GM04504 (cell line): Measurements from ENCODE around the gene JCAD.
A peak's percentile ranks its signal among the peaks of the same experiment; 100 is the strongest.
"Not testable (repeated sequence)": the region's sequence is repeated elsewhere in the genome, so short reads cannot be mapped to it uniquely, and the experiment has no call there.

Source experiments
- DNase-seq: peaks from one replicate; pipeline ENCODE4 v3.0.0-alpha.2; 2012; ENCODE audit warnings: low read depth

JCAD gene

DNA sequence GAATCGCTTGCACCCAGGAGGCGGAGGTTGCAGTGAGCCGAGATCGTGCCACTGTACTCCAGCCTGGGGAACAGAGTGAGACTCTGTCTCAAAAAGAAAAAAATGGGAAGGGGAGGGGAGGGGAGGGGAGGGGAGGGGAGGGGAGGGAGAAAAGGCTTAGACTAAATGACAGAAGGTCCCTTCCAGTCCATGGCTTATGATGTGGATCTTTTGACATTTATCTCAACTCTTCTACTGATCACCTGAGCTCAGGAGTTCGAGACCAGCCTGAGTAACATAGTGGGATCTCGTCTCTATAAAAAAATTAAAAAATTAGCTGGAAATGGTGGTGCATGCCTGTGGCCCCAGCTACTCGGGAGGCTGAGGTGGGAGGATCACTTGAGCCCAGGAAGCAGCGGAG lies 34.0 kb downstream of the JCAD start:
- not testable (repeated sequence) for DNase-seq

DNA sequence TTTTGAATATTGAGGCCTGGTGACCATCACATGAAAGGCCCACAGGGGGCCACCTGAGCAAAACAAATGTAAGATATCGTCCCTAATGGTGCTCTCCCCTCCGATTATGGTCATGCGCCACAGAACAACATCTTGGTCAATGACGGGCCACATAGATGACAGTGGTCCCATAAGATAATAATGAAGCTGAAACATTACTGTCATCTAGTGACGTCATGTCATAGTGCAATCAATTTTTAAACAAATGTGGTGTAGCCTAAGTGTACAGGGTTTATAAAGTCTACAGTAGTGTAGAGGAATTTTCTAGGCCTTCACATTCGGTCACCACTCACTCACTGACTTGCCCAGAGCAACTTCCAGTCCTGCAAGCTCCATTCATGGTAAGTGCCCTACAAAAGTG lies 36.8 kb downstream of the JCAD start:
- DNase-seq: no peak

DNA sequence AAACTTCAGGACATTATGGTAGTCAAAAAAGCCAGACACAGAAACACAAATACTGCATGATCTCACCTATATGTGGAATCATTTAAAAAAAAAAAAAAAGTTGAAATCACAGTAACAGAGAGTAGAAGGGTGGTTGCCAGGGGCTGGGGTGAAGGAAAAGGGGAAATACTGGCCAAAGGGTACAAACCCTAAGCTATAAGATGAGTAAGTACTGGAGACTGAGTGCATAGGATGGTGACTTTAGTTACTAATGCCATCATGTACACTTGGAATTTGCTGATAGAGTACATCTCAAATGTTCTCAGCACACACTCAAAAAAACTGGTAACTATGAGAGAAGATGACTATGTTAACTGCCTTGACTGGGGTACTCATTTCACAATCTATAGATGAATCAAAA lies 39.9 kb downstream of the JCAD start:
- DNase-seq: no peak

DNA sequence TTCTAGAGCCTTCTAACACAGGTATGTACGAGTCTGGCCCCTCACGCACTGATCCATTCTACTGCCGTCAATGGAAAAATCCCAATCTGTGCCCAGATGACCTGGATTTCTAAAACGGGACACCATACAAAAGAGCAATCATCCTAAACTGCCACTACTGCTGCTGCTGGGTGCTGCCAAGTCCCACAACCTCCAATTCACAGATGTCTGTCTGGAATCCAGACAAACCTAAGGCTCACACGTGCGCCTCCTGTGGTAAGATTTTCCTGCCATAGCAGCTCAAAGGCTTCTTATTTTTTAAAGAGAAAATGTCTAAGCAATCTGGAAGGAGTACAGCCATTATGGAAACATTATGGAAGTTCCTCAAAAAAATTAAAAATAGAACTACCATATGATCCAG lies 40.9 kb downstream of the JCAD start:
- DNase-seq: no peak

DNA sequence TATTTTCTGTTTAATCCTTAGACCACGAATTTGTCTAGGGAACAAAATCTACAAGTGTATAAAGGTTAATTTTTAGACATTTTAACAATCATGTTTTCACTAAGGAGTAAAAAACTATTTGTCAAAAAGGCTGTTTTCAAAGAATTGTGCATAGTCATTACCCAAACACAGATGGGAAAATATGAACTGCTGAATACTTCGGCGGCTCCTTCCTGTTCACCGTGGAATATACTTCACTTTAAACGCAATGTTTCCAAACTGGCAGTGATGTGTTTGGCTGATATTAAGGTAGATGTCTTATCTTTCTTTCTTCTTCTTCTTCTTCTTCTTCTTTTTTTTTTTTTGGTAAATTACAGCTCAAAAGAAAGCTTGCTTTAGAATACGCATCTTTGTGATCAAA lies 41.4 kb downstream of the JCAD start:
- no peak for DNase-seq

DNA sequence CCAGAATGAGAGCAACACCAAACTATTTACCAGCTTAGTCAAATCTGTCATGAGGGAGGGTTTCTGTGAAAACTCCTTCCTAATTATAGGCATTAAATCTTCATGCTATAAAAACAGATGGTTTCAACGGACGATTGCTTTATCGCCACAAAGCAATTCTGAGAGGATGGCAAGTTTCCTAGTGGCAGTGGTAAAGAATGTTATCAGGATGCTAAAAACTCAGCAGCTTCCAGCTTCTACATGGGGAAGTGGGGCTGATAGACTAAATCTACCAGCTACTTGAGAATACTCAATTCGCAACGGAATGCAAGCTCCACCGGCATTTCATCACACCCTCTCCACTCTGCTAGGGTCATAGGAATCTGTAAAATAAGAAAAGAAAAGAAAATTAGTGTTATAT lies 41.8 kb downstream of the JCAD start:
- no peak for DNase-seq

DNA sequence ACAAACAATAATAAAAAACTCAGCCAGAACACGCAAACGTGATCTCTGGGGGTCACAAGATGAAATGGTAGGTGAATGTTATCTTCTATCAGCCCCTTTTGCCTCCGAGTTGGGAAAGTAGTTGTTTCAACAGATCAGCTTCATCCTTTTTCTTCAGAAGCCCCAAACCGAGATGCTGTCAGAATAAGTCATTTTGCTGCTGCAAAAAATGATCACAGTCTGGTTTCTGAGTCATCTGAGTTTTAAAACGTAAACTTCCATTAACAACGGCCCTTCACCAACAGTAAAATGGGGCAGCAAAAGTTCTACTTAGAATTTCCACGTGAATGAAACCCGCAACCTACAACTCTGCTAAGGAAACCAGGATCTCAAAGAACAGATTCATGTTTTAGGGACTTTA lies 44.9 kb downstream of the JCAD start:
- DNase-seq: no peak

DNA sequence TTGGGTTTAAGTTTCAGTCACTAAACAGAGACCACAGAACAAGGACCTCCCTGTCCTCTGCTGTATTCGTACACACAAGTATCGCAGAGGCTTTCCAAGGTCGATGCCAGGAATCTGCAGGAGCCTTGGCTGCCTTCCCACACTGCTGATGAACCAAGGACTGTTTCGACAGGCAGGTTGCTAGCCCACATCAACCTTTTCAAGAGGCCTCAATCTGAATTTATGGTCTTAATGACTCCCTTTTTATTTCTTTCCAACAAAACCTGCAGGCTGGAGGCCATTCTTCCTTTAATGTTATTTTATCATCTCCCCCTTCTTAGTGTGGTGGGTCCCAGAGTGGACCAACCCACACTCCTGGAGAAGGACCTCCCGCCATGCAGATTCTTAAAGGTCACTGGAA lies 45.6 kb downstream of the JCAD start:
- DNase-seq: no peak

DNA sequence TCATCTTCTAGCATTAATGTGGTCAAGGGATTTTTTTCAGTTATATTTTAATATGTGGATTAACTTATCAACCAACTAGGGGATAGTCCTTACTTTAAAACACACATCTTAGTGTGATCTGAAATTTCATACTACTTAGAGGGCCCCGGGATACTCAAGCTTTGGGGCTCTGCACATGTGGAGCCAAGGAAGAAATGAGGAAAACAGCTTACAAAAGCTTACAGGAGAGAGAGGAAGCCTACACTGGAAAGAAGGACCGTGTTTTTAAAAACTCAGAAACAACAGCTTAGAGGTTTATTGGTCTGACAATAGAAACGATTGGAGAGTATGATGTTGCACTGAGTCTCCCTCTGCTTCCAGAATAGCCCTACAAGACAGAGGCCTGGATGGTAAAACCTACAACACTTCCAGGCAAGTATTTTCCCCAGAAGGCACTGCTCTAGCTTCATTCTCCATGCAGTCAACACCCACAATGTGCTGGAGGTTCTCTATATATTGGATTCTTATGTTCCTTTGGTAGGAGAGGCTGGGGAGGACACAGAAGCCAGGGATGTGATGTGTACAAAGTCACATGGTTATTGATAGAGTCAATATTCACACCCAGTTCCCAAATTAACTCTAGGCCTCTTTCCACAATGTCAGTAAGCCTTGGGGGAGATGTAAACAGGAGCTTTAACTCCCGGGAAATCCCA lies 47.3 kb downstream of the JCAD start:
- no peak for DNase-seq

DNA sequence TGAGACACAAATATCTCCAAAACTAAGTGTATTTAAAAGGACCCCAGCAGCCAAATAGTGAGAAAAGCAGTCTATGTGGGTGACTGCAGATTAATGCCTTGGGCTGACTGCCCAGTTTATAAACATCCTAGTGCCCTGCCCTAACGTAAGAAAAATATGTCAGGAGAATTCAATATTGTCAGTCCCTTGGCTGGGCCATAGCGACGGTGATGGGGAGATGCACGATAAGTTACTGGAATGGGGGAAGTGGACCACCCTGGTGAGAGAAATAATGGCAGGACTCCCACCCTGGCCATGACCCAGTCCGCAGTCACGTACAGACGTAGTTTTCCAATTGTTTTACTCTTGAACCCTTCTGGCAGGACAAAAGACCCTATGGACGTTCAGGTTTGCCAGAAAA lies 48.0 kb downstream of the JCAD start:
- DNase-seq: no peak

DNA sequence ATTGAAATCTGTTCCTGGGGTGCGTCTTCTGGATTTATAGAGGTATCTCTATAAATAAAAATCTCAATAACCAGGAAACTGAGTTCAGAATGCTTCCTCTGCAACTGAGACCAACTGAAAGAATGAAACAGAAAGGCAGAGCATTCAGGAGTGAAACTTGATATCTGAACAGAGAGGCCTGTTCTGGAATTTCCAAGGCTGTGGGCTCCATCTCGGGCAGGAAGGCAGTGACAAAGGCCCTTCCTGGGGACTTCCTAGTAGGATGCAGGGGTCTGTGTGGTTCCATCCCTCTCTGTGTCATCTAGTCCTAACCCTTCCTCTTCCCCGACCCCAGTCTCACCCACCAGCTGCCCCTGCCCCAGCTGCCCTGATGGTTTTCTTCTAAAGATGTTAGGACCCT lies 52.0 kb downstream of the JCAD start:
- DNase-seq: no peak

DNA sequence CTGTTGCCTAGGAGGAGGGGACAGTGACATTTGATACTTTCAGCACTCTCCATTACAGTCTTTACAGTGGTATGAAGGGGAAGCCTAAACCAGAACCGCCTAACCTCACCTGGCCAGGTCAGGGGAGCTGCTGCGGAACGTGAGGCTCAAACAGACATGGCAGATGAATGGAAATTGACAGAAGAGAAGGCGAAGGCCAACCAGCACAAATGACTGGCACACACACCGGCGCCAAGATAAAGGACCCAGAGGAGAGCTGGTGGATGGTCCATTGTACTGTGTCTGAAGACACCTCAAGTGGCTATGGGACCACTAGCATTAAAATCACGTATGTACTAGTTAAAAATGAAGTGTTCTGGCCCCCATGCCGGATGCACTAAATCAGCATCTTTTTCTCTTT lies 53.0 kb downstream of the JCAD start:
- no peak for DNase-seq

DNA sequence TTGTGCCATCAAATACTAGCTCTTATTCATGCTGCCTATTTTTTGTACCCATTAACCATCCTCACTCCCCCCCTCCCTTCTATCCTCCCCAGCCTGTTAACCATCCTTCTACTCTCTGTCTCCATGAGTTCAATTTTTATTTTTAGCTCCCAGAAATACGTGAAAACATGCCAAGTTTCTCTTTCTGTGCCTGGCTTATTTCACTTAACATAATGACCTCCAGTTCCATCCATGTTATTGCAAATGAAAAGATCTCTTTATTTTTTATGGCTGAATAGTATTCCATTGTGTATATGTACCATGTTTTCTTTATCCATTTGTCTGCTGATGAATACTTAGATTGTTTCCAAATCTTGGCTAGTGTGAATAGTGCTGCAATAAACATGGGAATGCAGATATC lies 54.3 kb downstream of the JCAD start:
- DNase-seq: not testable (repeated sequence)

DNA sequence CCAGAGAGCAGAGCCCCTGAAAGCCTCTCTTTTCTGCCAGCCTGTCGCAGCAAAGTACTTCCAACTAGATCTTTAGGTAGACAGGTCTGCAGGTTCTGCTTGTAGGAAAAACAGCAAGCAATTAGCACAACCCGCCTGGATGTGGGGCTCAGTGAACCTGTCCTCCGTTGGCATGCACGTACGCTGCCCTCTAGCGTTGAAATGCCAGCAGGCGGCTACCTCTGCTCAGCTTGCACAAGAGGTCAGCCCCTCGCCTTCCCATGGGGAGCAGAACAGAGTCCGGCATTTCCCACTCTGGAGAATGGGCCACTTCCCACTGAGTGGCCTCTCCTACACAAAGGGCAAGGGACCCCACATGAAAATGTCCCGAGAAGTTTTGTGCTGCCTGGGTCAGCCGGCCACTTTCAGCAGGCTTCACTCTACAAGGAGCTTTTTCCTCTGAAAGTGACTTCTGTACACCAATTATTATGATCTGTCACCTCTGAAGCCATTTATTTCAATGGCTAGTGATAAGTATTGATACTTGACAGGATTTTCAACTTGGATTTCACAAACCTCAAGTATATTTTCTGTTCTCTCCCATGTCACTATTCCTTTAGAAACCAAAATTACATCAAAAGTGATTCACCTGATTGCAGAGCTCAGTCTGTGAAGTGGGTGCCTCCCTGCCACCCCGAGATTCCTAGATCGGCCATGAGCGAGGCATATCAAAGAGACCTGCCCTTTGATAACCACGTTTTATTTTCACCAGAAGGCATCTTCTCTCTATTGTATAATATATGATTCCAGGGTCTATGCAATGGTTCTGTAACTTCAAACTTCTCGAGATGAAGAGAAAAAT lies 56.7 kb downstream of the JCAD start:
- peak; percentile 38 for DNase-seq

DNA sequence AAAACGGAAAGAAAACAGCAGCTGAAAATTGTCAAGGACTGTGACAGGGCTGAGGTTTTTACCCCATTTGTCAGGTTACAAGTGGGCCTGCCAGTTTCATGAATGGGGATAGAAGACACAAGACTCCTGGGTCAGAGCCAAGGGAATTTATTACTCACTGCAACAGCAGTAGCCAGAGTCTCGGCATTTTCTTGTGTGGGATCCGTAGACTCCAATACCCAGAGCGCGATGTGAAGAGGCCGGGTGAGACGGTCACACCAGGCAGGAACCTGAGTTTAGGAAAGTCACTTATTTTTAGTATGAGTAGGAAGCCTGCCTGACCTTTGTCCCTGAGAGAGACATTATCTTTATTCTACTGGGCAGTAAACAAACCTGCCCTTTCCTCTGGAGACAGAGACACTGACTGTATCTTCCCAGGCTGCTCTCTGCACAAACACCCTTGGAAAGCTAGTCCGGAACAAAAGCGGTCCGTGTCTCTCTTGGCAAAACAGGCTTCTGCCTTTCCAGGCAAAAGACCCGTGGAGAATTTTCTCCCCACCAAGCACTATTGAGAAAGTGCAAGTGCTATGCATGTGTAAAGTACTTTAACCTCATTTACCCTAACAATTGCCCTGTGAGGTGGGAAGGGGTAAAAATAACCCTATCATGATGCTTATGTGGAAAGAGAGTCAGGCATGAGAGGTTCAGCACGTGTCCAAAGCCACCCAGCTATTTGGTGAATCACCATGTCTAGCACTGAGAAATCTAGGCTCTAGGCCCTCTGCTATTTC lies 58.4 kb downstream of the JCAD start:
- DNase-seq: peak; percentile 75

DNA sequence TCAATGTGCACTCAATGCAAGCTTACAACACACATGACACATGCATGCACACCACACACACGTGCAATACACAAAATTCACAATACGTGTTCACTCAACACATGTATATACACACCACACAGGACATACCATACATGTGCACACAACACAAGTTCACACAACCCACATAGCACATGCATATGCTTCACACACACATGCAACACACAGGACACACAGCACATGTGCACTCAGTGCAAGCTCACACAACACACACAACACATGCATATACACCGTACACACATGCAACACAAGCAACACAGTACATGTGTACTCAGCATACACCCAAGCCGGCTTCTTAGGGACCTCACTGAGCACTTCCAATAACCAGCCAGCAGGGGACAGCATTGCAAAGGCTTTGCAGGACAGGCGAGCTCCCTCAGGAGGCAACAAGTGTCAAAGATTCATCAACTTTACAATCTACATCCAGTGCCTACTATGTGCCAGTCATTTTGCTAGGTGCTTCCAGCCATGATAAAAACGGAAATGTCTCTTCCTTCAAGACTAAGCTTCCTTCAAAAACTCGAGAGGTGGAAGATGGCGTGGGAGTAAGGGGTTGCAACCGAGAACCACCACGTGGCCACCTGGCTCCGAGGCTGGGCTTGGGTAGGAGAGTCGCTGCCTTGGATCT lies 61.1 kb downstream of the JCAD start:
- peak; percentile 55 for DNase-seq

DNA sequence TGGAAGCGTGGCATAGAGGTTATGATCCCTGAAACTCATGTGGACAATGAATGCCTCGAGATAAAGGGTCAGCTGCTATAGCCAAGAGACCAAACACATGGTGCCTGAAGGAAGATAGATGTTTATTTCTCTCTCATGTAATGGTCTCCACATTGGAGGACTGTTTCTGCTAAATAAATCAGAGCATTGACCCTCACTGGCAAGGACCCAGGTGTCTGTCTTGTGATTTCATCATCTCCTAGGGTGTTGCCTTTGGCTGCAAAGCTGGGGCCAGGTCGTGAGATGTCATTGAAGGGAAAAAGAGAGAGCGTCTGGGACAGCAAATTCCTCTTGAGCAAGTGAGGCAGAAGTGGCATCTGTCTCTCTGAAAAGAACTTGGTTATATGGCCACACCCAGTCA lies 64.6 kb downstream of the JCAD start:
- no peak for DNase-seq

DNA sequence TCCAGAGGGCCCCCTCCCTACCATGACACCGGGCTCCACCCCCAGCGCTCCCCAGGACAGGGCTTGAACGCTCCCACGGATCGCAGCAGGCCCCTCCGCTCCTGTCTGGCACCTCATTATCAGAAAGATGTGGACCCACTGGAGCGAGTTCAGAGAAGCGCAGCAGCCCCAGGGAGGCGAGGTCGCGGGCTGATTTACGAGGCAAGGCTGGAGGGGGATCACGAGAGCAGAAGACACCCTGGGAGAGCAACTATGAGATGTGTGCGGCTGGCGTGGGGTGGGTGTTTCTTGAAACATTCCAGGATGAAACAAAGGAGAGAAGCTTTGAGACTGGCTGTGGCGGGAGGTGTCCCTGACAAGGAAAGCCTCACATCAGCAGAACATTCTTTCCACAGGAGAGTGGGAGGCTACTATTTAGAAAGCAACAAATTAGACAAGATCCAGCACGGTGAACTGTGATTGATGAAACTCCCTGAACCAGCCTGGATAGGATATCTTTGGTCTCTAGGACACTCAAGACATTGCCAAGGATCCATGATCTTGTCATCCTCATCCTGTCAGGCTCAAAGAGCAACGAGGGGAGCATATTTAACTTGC lies 66.0 kb downstream of the JCAD start:
- no peak for DNase-seq

DNA sequence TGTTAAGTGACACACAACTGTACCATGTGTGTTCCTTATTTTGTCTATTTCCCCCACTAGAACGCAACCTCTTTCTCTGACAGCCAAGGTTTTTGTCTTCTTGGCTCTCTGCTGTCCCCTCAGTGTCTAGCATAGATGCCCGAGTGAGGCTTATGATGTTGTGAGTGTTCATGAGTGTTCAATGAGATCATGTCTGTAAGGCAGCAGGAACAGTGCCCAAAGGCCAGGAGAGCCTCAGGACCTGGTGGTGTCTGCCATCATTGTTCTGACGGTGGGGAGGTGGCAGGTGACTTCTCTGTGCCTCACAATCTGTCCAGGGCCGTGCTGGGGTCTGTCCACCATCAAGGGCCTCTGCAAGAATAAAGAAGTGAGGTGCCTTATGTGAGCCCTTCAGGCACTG lies 66.5 kb downstream of the JCAD start:
- DNase-seq: no peak

DNA sequence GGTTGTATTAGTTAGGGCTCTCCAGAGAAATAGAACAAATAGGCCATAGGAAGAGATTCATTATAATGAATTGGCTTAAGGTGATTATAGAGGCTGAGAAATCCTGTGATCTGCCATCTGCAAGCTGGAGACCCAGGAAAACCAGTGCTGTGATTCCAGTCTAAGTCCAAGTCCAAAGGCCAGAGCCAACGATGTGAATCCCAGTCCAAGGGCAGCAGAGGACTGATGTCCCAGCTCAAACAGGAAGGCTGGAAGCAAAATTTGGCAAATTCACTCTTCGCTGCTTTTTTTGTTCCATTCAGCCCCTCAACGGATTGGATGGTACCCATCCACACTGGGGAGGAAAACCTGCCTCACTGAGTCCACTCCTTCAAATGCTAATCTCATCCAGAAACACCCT lies 68.0 kb downstream of the JCAD start:
- no peak for DNase-seq

DNA sequence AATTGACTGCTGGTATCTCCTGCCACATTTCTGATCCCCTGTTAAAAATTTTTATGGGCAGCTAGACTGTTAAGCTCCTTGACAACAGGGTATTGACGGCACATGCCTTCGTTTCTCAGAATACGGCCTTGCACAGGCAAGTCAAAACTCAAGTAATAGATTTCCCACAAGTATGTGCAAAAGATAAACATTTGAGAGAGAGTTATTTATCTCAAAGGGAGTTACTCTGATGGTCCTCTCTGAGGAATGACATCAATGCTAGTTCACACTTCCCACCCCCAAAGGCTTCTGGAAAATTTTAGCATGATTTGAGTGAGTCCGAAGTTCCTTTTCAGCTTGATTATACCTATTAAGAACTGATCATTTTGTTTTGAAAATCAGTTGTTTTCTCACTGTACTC lies 71.9 kb downstream of the JCAD start:
- no peak for DNase-seq

DNA sequence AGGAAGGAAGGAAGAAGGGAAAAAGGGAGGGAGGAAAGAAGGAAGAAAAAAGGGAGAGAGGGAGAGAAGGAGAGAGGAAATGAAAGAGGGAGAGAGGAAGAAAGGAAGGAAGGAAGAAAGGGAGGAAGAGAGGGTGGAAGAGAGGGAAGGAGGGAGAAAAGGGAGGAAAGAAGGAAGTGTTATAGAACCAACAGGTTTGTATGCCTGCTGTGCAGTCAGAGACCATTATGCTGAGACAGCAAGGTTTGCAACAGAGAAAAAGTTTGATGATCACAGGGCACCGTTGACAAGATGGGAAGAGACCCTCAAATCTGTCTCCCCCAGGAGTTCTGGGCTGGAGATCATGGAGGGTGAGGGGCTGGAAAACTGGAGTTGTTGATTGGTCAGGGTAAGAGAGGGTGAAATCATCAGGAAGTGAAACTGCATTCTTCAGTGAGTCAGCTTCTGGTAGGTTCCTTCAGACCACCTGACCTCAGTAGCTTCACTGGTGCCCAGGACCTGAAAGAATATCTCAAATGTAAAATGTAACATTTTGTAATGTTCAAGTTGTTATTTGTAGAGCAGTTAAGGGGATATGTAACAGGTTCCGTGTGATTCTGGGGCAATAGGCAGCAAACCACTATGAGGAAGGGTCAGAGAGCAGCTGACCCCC lies 76.3 kb downstream of the JCAD start:
- DNase-seq: no peak
